Measurements from ENCODE around the gene B4GALNT3. TPM values are rescaled to one million over a fixed set of nuclear protein-coding genes. Genes with fewer than 3 reads are reported as not detected.

B4GALNT3 gene
- total and polyA plus RNA-seq, 2 of the 13 experiments (the other 11 are each of a cell fraction or from before 2014, with no cell fraction given) = 3.2 to 4.4 TPM

GRCh38 chr12:569091-569676 lies 109.4 kb downstream of the B4GALNT3 start (continued):
- peak; percentile 10; the same call in 1 of the 2 replicates for TF ChIP-seq ARID4A (CRISPR knock-in tag; IDR thresholded peaks at IDR 0.05; ENCODE audit: borderline replicate concordance)
- TF ChIP-seq ZSCAN21 (CRISPR knock-in tag; IDR thresholded peaks at IDR 0.05; ENCODE audit: borderline replicate concordance) = 0 out of 2 replicates have a peak, but pooled peaks have one; percentile 33
- TF ChIP-seq, protein P1, sequence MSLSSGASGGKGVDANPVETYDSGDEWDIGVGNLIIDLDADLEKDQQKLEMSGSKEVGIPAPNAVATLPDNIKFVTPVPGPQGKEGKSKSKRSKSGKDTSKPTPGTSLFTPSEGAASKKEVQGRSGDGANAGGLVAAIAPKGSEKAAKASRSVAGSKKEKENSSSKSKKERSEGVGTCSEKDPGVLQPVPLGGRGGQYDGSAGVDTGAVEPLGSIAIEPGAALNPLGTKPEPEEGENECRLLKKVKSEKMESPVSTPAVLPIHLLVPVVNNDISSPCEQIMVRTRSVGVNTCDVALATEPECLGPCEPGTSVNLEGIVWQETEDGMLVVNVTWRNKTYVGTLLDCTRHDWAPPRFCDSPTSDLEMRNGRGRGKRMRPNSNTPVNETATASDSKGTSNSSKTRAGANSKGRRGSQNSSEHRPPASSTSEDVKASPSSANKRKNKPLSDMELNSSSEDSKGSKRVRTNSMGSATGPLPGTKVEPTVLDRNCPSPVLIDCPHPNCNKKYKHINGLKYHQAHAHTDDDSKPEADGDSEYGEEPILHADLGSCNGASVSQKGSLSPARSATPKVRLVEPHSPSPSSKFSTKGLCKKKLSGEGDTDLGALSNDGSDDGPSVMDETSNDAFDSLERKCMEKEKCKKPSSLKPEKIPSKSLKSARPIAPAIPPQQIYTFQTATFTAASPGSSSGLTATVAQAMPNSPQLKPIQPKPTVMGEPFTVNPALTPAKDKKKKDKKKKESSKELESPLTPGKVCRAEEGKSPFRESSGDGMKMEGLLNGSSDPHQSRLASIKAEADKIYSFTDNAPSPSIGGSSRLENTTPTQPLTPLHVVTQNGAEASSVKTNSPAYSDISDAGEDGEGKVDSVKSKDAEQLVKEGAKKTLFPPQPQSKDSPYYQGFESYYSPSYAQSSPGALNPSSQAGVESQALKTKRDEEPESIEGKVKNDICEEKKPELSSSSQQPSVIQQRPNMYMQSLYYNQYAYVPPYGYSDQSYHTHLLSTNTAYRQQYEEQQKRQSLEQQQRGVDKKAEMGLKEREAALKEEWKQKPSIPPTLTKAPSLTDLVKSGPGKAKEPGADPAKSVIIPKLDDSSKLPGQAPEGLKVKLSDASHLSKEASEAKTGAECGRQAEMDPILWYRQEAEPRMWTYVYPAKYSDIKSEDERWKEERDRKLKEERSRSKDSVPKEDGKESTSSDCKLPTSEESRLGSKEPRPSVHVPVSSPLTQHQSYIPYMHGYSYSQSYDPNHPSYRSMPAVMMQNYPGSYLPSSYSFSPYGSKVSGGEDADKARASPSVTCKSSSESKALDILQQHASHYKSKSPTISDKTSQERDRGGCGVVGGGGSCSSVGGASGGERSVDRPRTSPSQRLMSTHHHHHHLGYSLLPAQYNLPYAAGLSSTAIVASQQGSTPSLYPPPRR (CRISPR knock-in tag; IDR thresholded peaks at IDR 0.05; ENCODE audit: borderline replicate concordance) = peak; percentile 10; the same call in 1 of the 2 replicates
- TF ChIP-seq, protein P2, sequence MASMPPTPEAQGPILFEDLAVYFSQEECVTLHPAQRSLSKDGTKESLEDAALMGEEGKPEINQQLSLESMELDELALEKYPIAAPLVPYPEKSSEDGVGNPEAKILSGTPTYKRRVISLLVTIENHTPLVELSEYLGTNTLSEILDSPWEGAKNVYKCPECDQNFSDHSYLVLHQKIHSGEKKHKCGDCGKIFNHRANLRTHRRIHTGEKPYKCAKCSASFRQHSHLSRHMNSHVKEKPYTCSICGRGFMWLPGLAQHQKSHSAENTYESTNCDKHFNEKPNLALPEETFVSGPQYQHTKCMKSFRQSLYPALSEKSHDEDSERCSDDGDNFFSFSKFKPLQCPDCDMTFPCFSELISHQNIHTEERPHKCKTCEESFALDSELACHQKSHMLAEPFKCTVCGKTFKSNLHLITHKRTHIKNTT (CRISPR knock-in tag; IDR thresholded peaks at IDR 0.05) = no peak
- TF ChIP-seq ZNF441 (CRISPR knock-in tag; IDR thresholded peaks at IDR 0.05; ENCODE audit: borderline replicate concordance) = no peak
- 0 out of 2 replicates have a peak, but pooled peaks have one; percentile 27 for TF ChIP-seq FOXC1 (CRISPR knock-in tag; IDR thresholded peaks at IDR 0.05; ENCODE audit: borderline replicate concordance)
- TF ChIP-seq ZNF563 (CRISPR knock-in tag; IDR thresholded peaks at IDR 0.05) = no peak
- TF ChIP-seq, protein P3, sequence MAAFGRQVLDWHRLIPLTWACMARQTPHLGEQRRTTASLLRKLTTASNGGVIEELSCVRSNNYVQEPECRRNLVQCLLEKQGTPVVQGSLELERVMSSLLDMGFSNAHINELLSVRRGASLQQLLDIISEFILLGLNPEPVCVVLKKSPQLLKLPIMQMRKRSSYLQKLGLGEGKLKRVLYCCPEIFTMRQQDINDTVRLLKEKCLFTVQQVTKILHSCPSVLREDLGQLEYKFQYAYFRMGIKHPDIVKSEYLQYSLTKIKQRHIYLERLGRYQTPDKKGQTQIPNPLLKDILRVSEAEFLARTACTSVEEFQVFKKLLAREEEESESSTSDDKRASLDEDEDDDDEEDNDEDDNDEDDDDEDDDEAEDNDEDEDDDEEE (CRISPR knock-in tag; IDR thresholded peaks at IDR 0.05) = 0 out of 2 replicates have a peak, but pooled peaks have one; percentile 31
- no peak for TF ChIP-seq ZFP36L2 (CRISPR knock-in tag; IDR thresholded peaks at IDR 0.05)
- 0 out of 2 replicates have a peak, but pooled peaks have one; percentile 7 for TF ChIP-seq ZNF512B (CRISPR knock-in tag; IDR thresholded peaks at IDR 0.05; ENCODE audit: borderline replicate concordance)
- TF ChIP-seq ZNF780A (CRISPR knock-in tag; IDR thresholded peaks at IDR 0.05) = no peak
- no peak for TF ChIP-seq ZNF121 (CRISPR knock-in tag; IDR thresholded peaks at IDR 0.05)
- TF ChIP-seq ZNF709 (CRISPR knock-in tag; IDR thresholded peaks at IDR 0.05) = 0 out of 2 replicates have a peak, but pooled peaks have one; percentile 41
